ENCODE measurements around the gene ANKRD29.
A peak's percentile ranks its signal among the peaks of the same experiment; 100 is the strongest.
"Not testable (repeated sequence)": the region's sequence is repeated elsewhere in the genome, so short reads cannot be mapped to it uniquely, and the experiment has no call there.

Gene ANKRD29

DNA sequence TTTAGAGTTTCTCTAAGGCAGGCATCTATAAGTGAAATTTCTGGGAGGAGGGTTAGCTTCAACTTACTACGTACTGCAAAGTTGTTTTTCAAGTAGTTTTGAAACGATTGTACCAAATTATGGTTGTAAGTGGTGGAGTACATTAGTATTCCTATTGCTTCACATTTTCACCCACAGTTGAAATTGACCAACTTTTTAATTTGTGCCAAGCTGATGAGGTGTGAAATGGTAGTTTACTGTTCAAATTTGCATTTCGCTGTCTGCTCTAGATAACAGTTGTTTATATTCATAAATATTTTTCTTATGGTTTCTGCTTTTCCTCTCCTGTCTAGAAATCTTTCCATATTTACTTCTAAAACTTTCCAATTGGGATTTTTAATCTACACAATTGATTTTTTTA, 95.0 kb downstream of the ANKRD29 start:
- no peak for DNase-seq
- Histone ChIP-seq H3K9me3 (ENCODE audit: control extremely low read depth in 1 of 5, control insufficient read depth in 4 of 5, insufficient read depth in 2 of 5, low read depth in 1 of 5, low read length in 4 of 5) (no peaks in the 10 kb centered on the region), H3K27me3 (replicated peaks in 2 of 5; ENCODE audit: control insufficient read depth in 4 of 5, insufficient read depth in 5 of 5, low read length in 4 of 5) (no peaks in the 10 kb centered on the region), H3K4me1 (ENCODE audit: control extremely low read depth in 1 of 4, control insufficient read depth in 4 of 4, insufficient read depth in 4 of 4, low read length in 3 of 4) (no peaks in the 10 kb centered on the region), H3K4me3 (ENCODE audit: control insufficient read depth in 1 of 7, extremely low read depth in 1 of 7, insufficient read depth in 4 of 7, low read depth in 2 of 7, low read length in 6 of 7) (no peak overlapping the region), H3K27ac (ENCODE audit: insufficient read depth in 1 of 2, low read depth in 1 of 2, low read length in 2 of 2, poor library complexity in 1 of 2, severe bottlenecking in 2 of 2) (no peak overlapping the region), H3K36me3 (ENCODE audit: control insufficient read depth in 4 of 4, insufficient read depth in 4 of 4, low read length in 3 of 4) (peaks cover 12 to 60% (median 35%) of the 10 kb centered on the region in 4 experiments)
- no CpG with 5 or more reads among the region's 3 CpGs for WGBS (ENCODE audit: insufficient coverage)
- ChIA-PET CTCF (interaction anchor here (1.0 kb wide), 1 partner anchor 15 kb away, joined by 3 read pairs; no protein-coding TSS in a partner anchor), POLR2A (no interaction called here)

- H3K36me3 ChIP-seq (ENCODE audit: control insufficient read depth in 4 of 4, insufficient read depth in 4 of 4, low read length in 3 of 4): peaks cover 4 to 58% (median 32%) of the 10 kb centered on the region in 4 experiments
- ChIA-PET CTCF (interaction anchor here (0.6 kb wide), 1 partner anchor 249 kb away, joined by 4 read pairs; no protein-coding TSS in a partner anchor), POLR2A (interaction anchor here (0.6 kb wide), 1 partner anchor 26 kb away, joined by 3 read pairs; no protein-coding TSS in a partner anchor)
- no peak for DNase-seq
- H3K9me3 ChIP-seq (ENCODE audit: control extremely low read depth in 1 of 5, control insufficient read depth in 4 of 5, insufficient read depth in 2 of 5, low read depth in 1 of 5, low read length in 4 of 5): no peaks in the 10 kb centered on the region
- H3K4me1 ChIP-seq (ENCODE audit: control extremely low read depth in 1 of 4, control insufficient read depth in 4 of 4, insufficient read depth in 4 of 4, low read length in 3 of 4): no peaks in the 10 kb centered on the region
- H3K4me3 ChIP-seq (ENCODE audit: control insufficient read depth in 1 of 7, extremely low read depth in 1 of 7, insufficient read depth in 4 of 7, low read depth in 2 of 7, low read length in 6 of 7): no peak overlapping the region
- no peak overlapping the region for H3K27ac ChIP-seq (ENCODE audit: insufficient read depth in 1 of 2, low read depth in 1 of 2, low read length in 2 of 2, poor library complexity in 1 of 2, severe bottlenecking in 2 of 2)
- no peaks in the 10 kb centered on the region for H3K27me3 ChIP-seq (replicated peaks in 2 of 5; ENCODE audit: control insufficient read depth in 4 of 5, insufficient read depth in 5 of 5, low read length in 4 of 5)
- WGBS (ENCODE audit: insufficient coverage): 100% methylated on average over 1 of the region's 3 CpGs
These were observed 96.7 kb downstream of the ANKRD29 start for GRCh38 chr18:23565916-23566547.

GRCh38 chr18:23563377-23564043, 99.2 kb downstream of the ANKRD29 start:
- ChIA-PET CTCF (interaction anchor here (0.8 kb wide), 1 partner anchor 16 kb away, joined by 3 read pairs; no protein-coding TSS in a partner anchor), POLR2A (interaction anchor here (0.6 kb wide), 1 partner anchor 19 kb away, joined by 3 read pairs; no protein-coding TSS in a partner anchor)
- DNase-seq: peak in 2 of 3 donors; percentile 32 to 55
- no CpG with 5 or more reads among the region's 2 CpGs for WGBS (ENCODE audit: insufficient coverage)
- Histone ChIP-seq H3K9me3 (ENCODE audit: control extremely low read depth in 1 of 5, control insufficient read depth in 4 of 5, insufficient read depth in 2 of 5, low read depth in 1 of 5, low read length in 4 of 5) (no peaks in the 10 kb centered on the region), H3K27me3 (replicated peaks in 2 of 5; ENCODE audit: control insufficient read depth in 4 of 5, insufficient read depth in 5 of 5, low read length in 4 of 5) (no peaks in the 10 kb centered on the region), H3K4me1 (ENCODE audit: control extremely low read depth in 1 of 4, control insufficient read depth in 4 of 4, insufficient read depth in 4 of 4, low read length in 3 of 4) (no peaks in the 10 kb centered on the region), H3K27ac (ENCODE audit: insufficient read depth in 1 of 2, low read depth in 1 of 2, low read length in 2 of 2, poor library complexity in 1 of 2, severe bottlenecking in 2 of 2) (no peak overlapping the region), H3K36me3 (ENCODE audit: control insufficient read depth in 4 of 4, insufficient read depth in 4 of 4, low read length in 3 of 4) (peaks cover 7 to 51% (median 25%) of the 10 kb centered on the region in 4 experiments), H3K4me3 (ENCODE audit: control insufficient read depth in 1 of 7, extremely low read depth in 1 of 7, insufficient read depth in 4 of 7, low read depth in 2 of 7, low read length in 6 of 7) (no peak overlapping the region)

DNA sequence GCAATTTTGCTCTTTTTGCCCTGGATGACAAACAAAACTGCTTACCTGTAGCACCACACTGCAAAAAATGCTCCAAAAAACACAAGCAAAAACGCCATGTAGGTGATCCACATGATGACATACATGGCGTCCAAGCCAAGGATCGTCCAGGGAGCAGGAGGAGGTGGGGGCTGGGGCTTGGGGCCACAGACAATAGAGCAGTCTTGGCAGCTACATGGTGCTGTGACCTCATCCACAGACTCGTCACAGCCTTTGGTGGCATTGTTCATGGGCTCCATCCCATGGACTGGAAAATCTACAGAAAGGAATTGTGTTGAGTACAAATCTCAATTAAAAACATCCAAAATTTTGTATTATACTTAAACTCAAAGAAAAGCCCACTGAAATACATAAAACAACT, 102.5 kb downstream of the ANKRD29 start:
- H3K36me3 ChIP-seq (ENCODE audit: control insufficient read depth in 4 of 4, insufficient read depth in 4 of 4, low read length in 3 of 4): peaks cover 5 to 55% (median 35%) of the 10 kb centered on the region in 4 experiments
- CTCF ChIA-PET: no interaction called here

DNA sequence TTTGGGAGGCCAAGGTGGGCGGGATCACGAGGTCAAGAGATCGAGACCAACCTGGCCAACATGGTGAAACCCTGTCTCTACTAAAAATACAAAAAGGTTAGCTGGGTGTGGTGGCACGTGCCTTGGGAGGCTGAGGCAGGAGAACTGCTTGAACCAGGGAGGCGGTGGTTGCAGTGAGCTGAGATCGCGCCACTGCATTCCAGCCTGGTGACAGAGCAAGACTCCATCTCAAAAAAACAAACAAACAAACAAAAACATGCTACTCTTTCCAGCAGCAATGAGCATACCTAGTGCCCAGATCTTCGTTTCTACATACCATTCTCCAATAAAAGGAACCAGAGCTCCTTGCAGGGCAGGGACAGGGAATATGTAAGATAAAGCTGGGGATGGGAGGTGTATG, 105.2 kb downstream of the ANKRD29 start:
- peaks cover 5 to 75% (median 46%) of the 10 kb centered on the region in 4 experiments for H3K36me3 ChIP-seq (ENCODE audit: control insufficient read depth in 4 of 4, insufficient read depth in 4 of 4, low read length in 3 of 4)
- H3K27ac ChIP-seq (ENCODE audit: insufficient read depth in 1 of 2, low read depth in 1 of 2, low read length in 2 of 2, poor library complexity in 1 of 2, severe bottlenecking in 2 of 2); H3K9me3 ChIP-seq (ENCODE audit: control extremely low read depth in 1 of 5, control insufficient read depth in 4 of 5, insufficient read depth in 2 of 5, low read depth in 1 of 5, low read length in 4 of 5); DNase-seq; H3K27me3 ChIP-seq (replicated peaks in 2 of 5; ENCODE audit: control insufficient read depth in 4 of 5, insufficient read depth in 5 of 5, low read length in 4 of 5); H3K4me1 ChIP-seq (ENCODE audit: control extremely low read depth in 1 of 4, control insufficient read depth in 4 of 4, insufficient read depth in 4 of 4, low read length in 3 of 4); H3K4me3 ChIP-seq (ENCODE audit: control insufficient read depth in 1 of 7, extremely low read depth in 1 of 7, insufficient read depth in 4 of 7, low read depth in 2 of 7, low read length in 6 of 7); POLR2A ChIA-PET: not testable (repeated sequence)
- 96% methylated on average over 5 of the region's 8 CpGs for WGBS (ENCODE audit: insufficient coverage)
- CTCF ChIA-PET: interaction anchor here (1.0 kb wide), 1 partner anchor 19 kb away, joined by 3 read pairs; no protein-coding TSS in a partner anchor

More for the DNA sequence above, 102.5 kb downstream of the ANKRD29 start:
- no peak for DNase-seq
- H3K4me3 ChIP-seq (ENCODE audit: control insufficient read depth in 1 of 7, extremely low read depth in 1 of 7, insufficient read depth in 4 of 7, low read depth in 2 of 7, low read length in 6 of 7): no peak overlapping the region
- no peaks in the 10 kb centered on the region for H3K9me3 ChIP-seq (ENCODE audit: control extremely low read depth in 1 of 5, control insufficient read depth in 4 of 5, insufficient read depth in 2 of 5, low read depth in 1 of 5, low read length in 4 of 5)
- H3K4me1 ChIP-seq (ENCODE audit: control extremely low read depth in 1 of 4, control insufficient read depth in 4 of 4, insufficient read depth in 4 of 4, low read length in 3 of 4): no peaks in the 10 kb centered on the region
- H3K27ac ChIP-seq (ENCODE audit: insufficient read depth in 1 of 2, low read depth in 1 of 2, low read length in 2 of 2, poor library complexity in 1 of 2, severe bottlenecking in 2 of 2): no peak overlapping the region
- POLR2A ChIA-PET: no interaction called here
- WGBS (ENCODE audit: insufficient coverage): 100% methylated on average over 3 of the region's 4 CpGs
- no peaks in the 10 kb centered on the region for H3K27me3 ChIP-seq (replicated peaks in 2 of 5; ENCODE audit: control insufficient read depth in 4 of 5, insufficient read depth in 5 of 5, low read length in 4 of 5)

DNA sequence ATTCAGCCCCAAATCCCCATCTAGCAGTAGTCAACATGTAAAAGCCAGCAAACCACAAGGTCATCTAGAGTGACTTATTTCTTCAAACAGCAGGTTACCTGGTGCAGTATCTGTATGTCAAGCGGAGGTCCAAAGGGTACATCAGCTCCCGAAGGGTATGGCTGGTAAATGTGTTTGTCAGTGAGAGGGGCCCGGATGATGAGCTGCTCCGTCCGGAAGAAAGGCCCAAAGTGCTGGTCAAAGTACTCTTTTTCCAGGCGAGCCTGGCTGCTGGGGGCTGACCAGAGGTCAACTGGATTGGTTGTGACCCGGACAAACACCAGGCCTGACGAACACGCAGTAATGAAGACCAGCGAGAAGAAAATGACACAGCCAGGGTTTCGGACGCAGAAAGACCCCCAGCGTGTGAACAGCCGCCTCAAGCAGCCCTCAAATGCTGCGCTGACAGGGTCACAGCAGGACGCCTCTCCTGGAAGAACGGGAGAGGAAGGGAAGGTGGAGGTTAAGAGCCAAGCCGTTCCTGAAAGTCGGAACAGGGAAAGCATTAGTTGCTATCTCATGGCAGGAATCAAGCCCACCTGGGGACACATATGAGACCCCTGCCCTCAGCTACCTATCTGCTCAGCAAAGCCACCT, 106.4 kb downstream of the ANKRD29 start:
- 97% methylated on average over 17 of the region's 19 CpGs for WGBS (ENCODE audit: insufficient coverage)
- no peak overlapping the region for H3K4me3 ChIP-seq (ENCODE audit: control insufficient read depth in 1 of 7, extremely low read depth in 1 of 7, insufficient read depth in 4 of 7, low read depth in 2 of 7, low read length in 6 of 7)
- POLR2A ChIA-PET: no interaction called here
- no peaks in the 10 kb centered on the region for H3K4me1 ChIP-seq (ENCODE audit: control extremely low read depth in 1 of 4, control insufficient read depth in 4 of 4, insufficient read depth in 4 of 4, low read length in 3 of 4)
- no peak overlapping the region for H3K27ac ChIP-seq (ENCODE audit: insufficient read depth in 1 of 2, low read depth in 1 of 2, low read length in 2 of 2, poor library complexity in 1 of 2, severe bottlenecking in 2 of 2)
- no peaks in the 10 kb centered on the region for H3K27me3 ChIP-seq (replicated peaks in 2 of 5; ENCODE audit: control insufficient read depth in 4 of 5, insufficient read depth in 5 of 5, low read length in 4 of 5)
- H3K36me3 ChIP-seq (ENCODE audit: control insufficient read depth in 4 of 4, insufficient read depth in 4 of 4, low read length in 3 of 4): peaks cover 8 to 81% (median 55%) of the 10 kb centered on the region in 4 experiments
- no peak for DNase-seq
- no peaks in the 10 kb centered on the region for H3K9me3 ChIP-seq (ENCODE audit: control extremely low read depth in 1 of 5, control insufficient read depth in 4 of 5, insufficient read depth in 2 of 5, low read depth in 1 of 5, low read length in 4 of 5)
- CTCF ChIA-PET: no interaction called here
